ENCODE results near the gene CLASP1.
"Not testable (repeated sequence)": the region's sequence is repeated elsewhere in the genome, so short reads cannot be mapped to it uniquely, and the experiment has no call there.

The CLASP1 gene

DNA sequence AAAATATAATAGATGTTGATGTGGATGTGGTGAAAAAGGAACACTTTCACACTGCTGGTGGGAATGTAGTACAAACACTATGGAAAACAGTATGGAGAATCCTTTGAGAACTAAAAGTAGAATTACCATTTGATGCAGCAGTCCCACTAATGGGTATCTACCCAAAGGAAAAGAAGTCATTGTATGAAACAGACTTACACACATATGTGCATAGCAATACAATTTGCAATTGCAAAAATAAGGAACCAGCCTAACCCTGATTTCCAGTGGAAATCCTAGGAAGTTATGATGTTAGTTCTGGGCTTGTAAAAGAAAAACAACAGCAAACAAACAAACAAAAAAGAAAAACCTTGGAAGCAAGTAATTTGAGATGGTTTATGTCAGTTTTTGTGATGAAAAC is 28.6 kb upstream of the CLASP1 start:
- Histone ChIP-seq H3K4me3 (ENCODE audit: control insufficient read depth in 1 of 7, extremely low read depth in 1 of 7, insufficient read depth in 4 of 7, low read depth in 2 of 7, low read length in 6 of 7) (no peak overlapping the region), H3K27me3 (replicated peaks in 2 of 5; ENCODE audit: control insufficient read depth in 4 of 5, insufficient read depth in 5 of 5, low read length in 4 of 5) (no peaks in the 10 kb centered on the region), H3K4me1 (ENCODE audit: control extremely low read depth in 1 of 4, control insufficient read depth in 4 of 4, insufficient read depth in 4 of 4, low read length in 3 of 4) (no peaks in the 10 kb centered on the region), H3K9me3 (ENCODE audit: control extremely low read depth in 1 of 5, control insufficient read depth in 4 of 5, insufficient read depth in 2 of 5, low read depth in 1 of 5, low read length in 4 of 5) (peaks cover 5 to 48% (median 10%) of the 10 kb centered on the region in 5 experiments), H3K27ac (ENCODE audit: insufficient read depth in 1 of 2, low read depth in 1 of 2, low read length in 2 of 2, poor library complexity in 1 of 2, severe bottlenecking in 2 of 2) (no peak overlapping the region), H3K36me3 (ENCODE audit: control insufficient read depth in 4 of 4, insufficient read depth in 4 of 4, low read length in 3 of 4) (no peaks in the 10 kb centered on the region)
- no peak for DNase-seq
- ChIA-PET POLR2A (no interaction called here), CTCF (no interaction called here)

GRCh38 chr2:121671621-121672020 is 22.4 kb upstream of the CLASP1 start:
- H3K4me1 ChIP-seq (ENCODE audit: control extremely low read depth in 1 of 4, control insufficient read depth in 4 of 4, insufficient read depth in 4 of 4, low read length in 3 of 4); POLR2A ChIA-PET; H3K36me3 ChIP-seq (ENCODE audit: control insufficient read depth in 4 of 4, insufficient read depth in 4 of 4, low read length in 3 of 4); H3K27me3 ChIP-seq (replicated peaks in 2 of 5; ENCODE audit: control insufficient read depth in 4 of 5, insufficient read depth in 5 of 5, low read length in 4 of 5); H3K4me3 ChIP-seq (ENCODE audit: control insufficient read depth in 1 of 7, extremely low read depth in 1 of 7, insufficient read depth in 4 of 7, low read depth in 2 of 7, low read length in 6 of 7); H3K27ac ChIP-seq (ENCODE audit: insufficient read depth in 1 of 2, low read depth in 1 of 2, low read length in 2 of 2, poor library complexity in 1 of 2, severe bottlenecking in 2 of 2); DNase-seq: not testable (repeated sequence)
- no CpG with 5 or more reads among the region's 1 CpG for WGBS (ENCODE audit: insufficient coverage)
- H3K9me3 ChIP-seq (ENCODE audit: control extremely low read depth in 1 of 5, control insufficient read depth in 4 of 5, insufficient read depth in 2 of 5, low read depth in 1 of 5, low read length in 4 of 5) = peaks cover 4 to 67% (median 16%) of the 10 kb centered on the region in 5 experiments
- CTCF ChIA-PET = interaction anchor here (1.5 kb wide), 1 partner anchor 10 kb away, joined by 3 read pairs; no protein-coding TSS in a partner anchor

GRCh38 chr2:121670181-121670580 is 20.9 kb upstream of the CLASP1 start:
- no peak for DNase-seq
- peaks cover 0 to 2% (median 0%) of the 10 kb centered on the region in 4 experiments for H3K36me3 ChIP-seq (ENCODE audit: control insufficient read depth in 4 of 4, insufficient read depth in 4 of 4, low read length in 3 of 4)
- H3K27ac ChIP-seq (ENCODE audit: insufficient read depth in 1 of 2, low read depth in 1 of 2, low read length in 2 of 2, poor library complexity in 1 of 2, severe bottlenecking in 2 of 2) = no peak overlapping the region
- H3K9me3 ChIP-seq (ENCODE audit: control extremely low read depth in 1 of 5, control insufficient read depth in 4 of 5, insufficient read depth in 2 of 5, low read depth in 1 of 5, low read length in 4 of 5) = peaks cover 4 to 55% (median 16%) of the 10 kb centered on the region in 5 experiments
- H3K4me1 ChIP-seq (ENCODE audit: control extremely low read depth in 1 of 4, control insufficient read depth in 4 of 4, insufficient read depth in 4 of 4, low read length in 3 of 4) = no peaks in the 10 kb centered on the region
- CTCF ChIA-PET = interaction anchor here (1.4 kb wide), 1 partner anchor 13 kb away, joined by 3 read pairs; no protein-coding TSS in a partner anchor
- POLR2A ChIA-PET = no interaction called here
- H3K27me3 ChIP-seq (replicated peaks in 2 of 5; ENCODE audit: control insufficient read depth in 4 of 5, insufficient read depth in 5 of 5, low read length in 4 of 5) = no peaks in the 10 kb centered on the region
- H3K4me3 ChIP-seq (ENCODE audit: control insufficient read depth in 1 of 7, extremely low read depth in 1 of 7, insufficient read depth in 4 of 7, low read depth in 2 of 7, low read length in 6 of 7) = no peak overlapping the region

DNA sequence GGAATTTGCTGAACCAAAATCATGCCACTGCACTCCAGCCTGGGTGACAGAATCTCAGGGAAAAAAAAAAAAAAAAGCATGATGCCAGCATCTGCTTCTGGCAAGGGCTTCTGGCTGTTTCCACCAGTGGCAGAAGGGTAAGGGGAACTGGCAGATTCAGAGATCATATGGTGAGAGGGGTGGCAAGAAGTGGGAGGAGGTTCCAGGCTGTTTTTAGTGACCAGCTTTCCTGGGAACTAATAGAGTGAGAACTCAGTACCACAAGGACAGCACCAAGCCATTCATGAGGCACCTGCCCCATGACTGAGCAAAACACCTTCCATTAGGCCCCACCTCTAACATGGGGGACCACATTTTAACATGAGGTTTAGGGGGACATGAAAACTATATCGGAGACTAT is 18.4 kb upstream of the CLASP1 start:
- Histone ChIP-seq H3K4me1 (ENCODE audit: control extremely low read depth in 1 of 4, control insufficient read depth in 4 of 4, insufficient read depth in 4 of 4, low read length in 3 of 4) (no peaks in the 10 kb centered on the region), H3K27ac (ENCODE audit: insufficient read depth in 1 of 2, low read depth in 1 of 2, low read length in 2 of 2, poor library complexity in 1 of 2, severe bottlenecking in 2 of 2) (no peak overlapping the region), H3K36me3 (ENCODE audit: control insufficient read depth in 4 of 4, insufficient read depth in 4 of 4, low read length in 3 of 4) (peaks cover 0 to 3% (median 1%) of the 10 kb centered on the region in 4 experiments), H3K27me3 (replicated peaks in 2 of 5; ENCODE audit: control insufficient read depth in 4 of 5, insufficient read depth in 5 of 5, low read length in 4 of 5) (no peaks in the 10 kb centered on the region), H3K9me3 (ENCODE audit: control extremely low read depth in 1 of 5, control insufficient read depth in 4 of 5, insufficient read depth in 2 of 5, low read depth in 1 of 5, low read length in 4 of 5) (peaks cover 1 to 39% (median 15%) of the 10 kb centered on the region in 5 experiments), H3K4me3 (ENCODE audit: control insufficient read depth in 1 of 7, extremely low read depth in 1 of 7, insufficient read depth in 4 of 7, low read depth in 2 of 7, low read length in 6 of 7) (no peak overlapping the region)
- POLR2A ChIA-PET = no interaction called here
- DNase-seq = no peak
- CTCF ChIA-PET = interaction anchor here (1.2 to 1.9 kb wide), 2 partner anchors 15 to 33 kb away, joined by 4 to 5 read pairs; no protein-coding TSS in a partner anchor
- 100% methylated on average over 1 of the region's 1 CpG for WGBS (ENCODE audit: insufficient coverage)

DNA sequence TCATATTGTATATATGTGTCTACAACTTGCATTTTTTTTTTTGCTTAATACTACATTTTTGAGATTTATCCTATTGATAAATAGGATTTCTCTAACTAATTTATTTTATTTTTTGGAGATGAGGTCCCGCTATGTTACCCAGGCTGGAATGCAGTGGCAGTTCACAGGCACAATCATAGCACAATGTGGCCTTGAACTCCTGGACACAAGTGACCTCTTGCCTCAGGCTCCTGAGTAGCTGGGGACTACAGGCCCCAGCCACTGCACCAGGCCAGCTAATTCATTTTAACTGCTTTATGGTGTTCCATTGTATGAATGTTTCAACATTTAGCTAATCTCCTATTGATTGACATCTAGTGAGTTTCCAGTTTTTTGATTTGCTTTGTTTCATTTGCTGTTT is 16.8 kb upstream of the CLASP1 start:
- H3K36me3 ChIP-seq (ENCODE audit: control insufficient read depth in 4 of 4, insufficient read depth in 4 of 4, low read length in 3 of 4) = peaks cover 0 to 6% (median 3%) of the 10 kb centered on the region in 4 experiments
- H3K27me3 ChIP-seq (replicated peaks in 2 of 5; ENCODE audit: control insufficient read depth in 4 of 5, insufficient read depth in 5 of 5, low read length in 4 of 5) = no peaks in the 10 kb centered on the region
- no peak overlapping the region for H3K27ac ChIP-seq (ENCODE audit: insufficient read depth in 1 of 2, low read depth in 1 of 2, low read length in 2 of 2, poor library complexity in 1 of 2, severe bottlenecking in 2 of 2)
- H3K9me3 ChIP-seq (ENCODE audit: control extremely low read depth in 1 of 5, control insufficient read depth in 4 of 5, insufficient read depth in 2 of 5, low read depth in 1 of 5, low read length in 4 of 5) = peaks cover 0 to 26% (median 12%) of the 10 kb centered on the region in 5 experiments
- POLR2A ChIA-PET = interaction anchor here (0.6 kb wide), 1 partner anchor 32 kb away, joined by 3 read pairs; no protein-coding TSS in a partner anchor
- no peak overlapping the region for H3K4me3 ChIP-seq (ENCODE audit: control insufficient read depth in 1 of 7, extremely low read depth in 1 of 7, insufficient read depth in 4 of 7, low read depth in 2 of 7, low read length in 6 of 7)
- H3K4me1 ChIP-seq (ENCODE audit: control extremely low read depth in 1 of 4, control insufficient read depth in 4 of 4, insufficient read depth in 4 of 4, low read length in 3 of 4) = no peaks in the 10 kb centered on the region
- 100% methylated on average over 1 of the region's 1 CpG for WGBS (ENCODE audit: insufficient coverage)
- CTCF ChIA-PET = interaction anchor here (1.3 kb wide), 1 partner anchor 18 kb away, joined by 5 read pairs; no protein-coding TSS in a partner anchor
- DNase-seq = no peak

- CTCF ChIA-PET = interaction anchor here (1.3 kb wide), 1 partner anchor 17 kb away, joined by 5 read pairs; no protein-coding TSS in a partner anchor
- Histone ChIP-seq H3K4me1 (ENCODE audit: control extremely low read depth in 1 of 4, control insufficient read depth in 4 of 4, insufficient read depth in 4 of 4, low read length in 3 of 4) (no peaks in the 10 kb centered on the region), H3K4me3 (ENCODE audit: control insufficient read depth in 1 of 7, extremely low read depth in 1 of 7, insufficient read depth in 4 of 7, low read depth in 2 of 7, low read length in 6 of 7) (no peak overlapping the region), H3K9me3 (ENCODE audit: control extremely low read depth in 1 of 5, control insufficient read depth in 4 of 5, insufficient read depth in 2 of 5, low read depth in 1 of 5, low read length in 4 of 5) (peaks cover 0 to 20% (median 10%) of the 10 kb centered on the region in 5 experiments), H3K36me3 (ENCODE audit: control insufficient read depth in 4 of 4, insufficient read depth in 4 of 4, low read length in 3 of 4) (peaks cover 0 to 6% (median 3%) of the 10 kb centered on the region in 4 experiments), H3K27me3 (replicated peaks in 2 of 5; ENCODE audit: control insufficient read depth in 4 of 5, insufficient read depth in 5 of 5, low read length in 4 of 5) (no peaks in the 10 kb centered on the region), H3K27ac (ENCODE audit: insufficient read depth in 1 of 2, low read depth in 1 of 2, low read length in 2 of 2, poor library complexity in 1 of 2, severe bottlenecking in 2 of 2) (no peak overlapping the region)
- 100% methylated on average over 2 of the region's 3 CpGs for WGBS (ENCODE audit: insufficient coverage)
- no peak for DNase-seq
- POLR2A ChIA-PET = no interaction called here
Measured at GRCh38 chr2:121665504-121665903, 16.2 kb upstream of the CLASP1 start.

DNA sequence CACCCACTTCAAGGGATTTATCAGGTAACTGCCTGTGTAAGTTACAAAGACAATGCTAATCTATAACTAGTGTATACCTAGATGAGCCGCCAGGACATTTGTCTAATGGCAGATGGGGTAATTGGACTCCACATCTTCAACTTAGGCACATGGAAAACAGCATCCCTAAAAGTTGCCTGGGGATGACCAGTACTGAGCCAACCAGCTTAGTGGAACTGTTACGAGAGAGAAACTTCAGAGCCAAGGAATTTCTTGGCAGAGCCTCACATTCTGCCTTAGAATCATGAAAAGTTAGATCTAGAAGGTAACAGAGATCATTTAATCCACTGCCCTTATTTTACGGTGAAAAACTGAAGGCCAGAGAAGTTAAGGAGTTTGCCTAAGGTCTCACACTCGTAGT is 15.5 kb upstream of the CLASP1 start:
- CTCF ChIA-PET = no interaction called here
- Histone ChIP-seq H3K9me3 (ENCODE audit: control extremely low read depth in 1 of 5, control insufficient read depth in 4 of 5, insufficient read depth in 2 of 5, low read depth in 1 of 5, low read length in 4 of 5) (peaks cover 0 to 12% (median 5%) of the 10 kb centered on the region in 5 experiments), H3K36me3 (ENCODE audit: control insufficient read depth in 4 of 4, insufficient read depth in 4 of 4, low read length in 3 of 4) (peaks cover 0 to 6% (median 3%) of the 10 kb centered on the region in 4 experiments), H3K27ac (ENCODE audit: insufficient read depth in 1 of 2, low read depth in 1 of 2, low read length in 2 of 2, poor library complexity in 1 of 2, severe bottlenecking in 2 of 2) (no peak overlapping the region), H3K4me1 (ENCODE audit: control extremely low read depth in 1 of 4, control insufficient read depth in 4 of 4, insufficient read depth in 4 of 4, low read length in 3 of 4) (no peaks in the 10 kb centered on the region), H3K27me3 (replicated peaks in 2 of 5; ENCODE audit: control insufficient read depth in 4 of 5, insufficient read depth in 5 of 5, low read length in 4 of 5) (no peaks in the 10 kb centered on the region), H3K4me3 (ENCODE audit: control insufficient read depth in 1 of 7, extremely low read depth in 1 of 7, insufficient read depth in 4 of 7, low read depth in 2 of 7, low read length in 6 of 7) (no peak overlapping the region)
- 92% methylated on average over 3 of the region's 4 CpGs for whole genome bisulfite sequencing (ENCODE audit: insufficient coverage)
- POLR2A ChIA-PET = no interaction called here
- no peak for DNase-seq
